ENCODE measurements around the gene MLIP.

The MLIP gene

GRCh38 chr6:54134935-54135334 is 23.7 kb downstream of the MLIP start:
- no peak overlapping the region for H3K4me2 ChIP-seq (ENCODE audit: low read length)
- no peak overlapping the region for H4K8ac ChIP-seq (ENCODE audit: low read depth, low read length)
- no CpG with 5 or more reads among the region's 2 CpGs for WGBS (ENCODE audit: extremely low coverage, insufficient coverage, low lambda C conversion rate)
- no peak overlapping the region for H3K23ac ChIP-seq (ENCODE audit: low read length)
- H4K5ac ChIP-seq (ENCODE audit: low read length): no peak overlapping the region
- no peak overlapping the region for H3K4me3 ChIP-seq (ENCODE audit: low read length)
- no peaks in the 10 kb centered on the region for H3K79me2 ChIP-seq (ENCODE audit: control insufficient read depth, insufficient read depth, low read length)
- no peaks in the 10 kb centered on the region for H3K4me1 ChIP-seq (ENCODE audit: control insufficient read depth, low read depth, low read length)
- H3K27me3 ChIP-seq (ENCODE audit: insufficient read depth, low read length, poor library complexity): no peaks in the 10 kb centered on the region
- H2BK5ac ChIP-seq (ENCODE audit: low read length): no peak overlapping the region
- no peaks in the 10 kb centered on the region for H3K36me3 ChIP-seq (ENCODE audit: control insufficient read depth, insufficient read depth, low read length)
- H3K9ac ChIP-seq (ENCODE audit: low read length): no peak overlapping the region
- H2BK15ac ChIP-seq (replicated peaks; ENCODE audit: low read depth): no peak overlapping the region
- H2AK5ac ChIP-seq (ENCODE audit: low read length): no peak overlapping the region
- H3K56ac ChIP-seq (ENCODE audit: low read length): no peak overlapping the region
- H2BK120ac ChIP-seq (ENCODE audit: low read depth, low read length): no peak overlapping the region
- H3K4ac ChIP-seq (ENCODE audit: low read depth, low read length): no peak overlapping the region
- no peak overlapping the region for H3K18ac ChIP-seq (ENCODE audit: low read length)
- DNase-seq: no peak
- H3K27ac ChIP-seq (ENCODE audit: low read depth, low read length): no peak overlapping the region
- H3K79me1 ChIP-seq (ENCODE audit: low read length): no peaks in the 10 kb centered on the region

- Histone ChIP-seq H3K56ac (ENCODE audit: low read length) (no peak overlapping the region), H2BK5ac (ENCODE audit: low read length) (no peak overlapping the region), H2BK120ac (ENCODE audit: low read depth, low read length) (no peak overlapping the region), H3K4me1 (ENCODE audit: control insufficient read depth, low read depth, low read length) (no peaks in the 10 kb centered on the region), H3K23ac (ENCODE audit: low read length) (no peak overlapping the region), H3K4me3 (ENCODE audit: low read length) (no peak overlapping the region), H2AK5ac (ENCODE audit: low read length) (no peak overlapping the region), H3K79me1 (ENCODE audit: low read length) (no peaks in the 10 kb centered on the region), H3K27me3 (ENCODE audit: insufficient read depth, low read length, poor library complexity) (no peaks in the 10 kb centered on the region), H3K9ac (ENCODE audit: low read length) (no peak overlapping the region), H3K4ac (ENCODE audit: low read depth, low read length) (no peak overlapping the region), H4K5ac (ENCODE audit: low read length) (no peak overlapping the region), H3K36me3 (ENCODE audit: control insufficient read depth, insufficient read depth, low read length) (no peaks in the 10 kb centered on the region), H3K4me2 (ENCODE audit: low read length) (no peak overlapping the region), H2BK15ac (replicated peaks; ENCODE audit: low read depth) (no peak overlapping the region), H4K8ac (ENCODE audit: low read depth, low read length) (no peak overlapping the region), H3K27ac (ENCODE audit: low read depth, low read length) (no peak overlapping the region), H3K18ac (ENCODE audit: low read length) (no peak overlapping the region), H3K79me2 (ENCODE audit: control insufficient read depth, insufficient read depth, low read length) (no peaks in the 10 kb centered on the region)
- DNase-seq: no peak
- no CpG with 5 or more reads among the region's 2 CpGs for WGBS (ENCODE audit: extremely low coverage, insufficient coverage, low lambda C conversion rate)
These were observed 24.6 kb downstream of the MLIP start for GRCh38 chr6:54135665-54136369.

DNA sequence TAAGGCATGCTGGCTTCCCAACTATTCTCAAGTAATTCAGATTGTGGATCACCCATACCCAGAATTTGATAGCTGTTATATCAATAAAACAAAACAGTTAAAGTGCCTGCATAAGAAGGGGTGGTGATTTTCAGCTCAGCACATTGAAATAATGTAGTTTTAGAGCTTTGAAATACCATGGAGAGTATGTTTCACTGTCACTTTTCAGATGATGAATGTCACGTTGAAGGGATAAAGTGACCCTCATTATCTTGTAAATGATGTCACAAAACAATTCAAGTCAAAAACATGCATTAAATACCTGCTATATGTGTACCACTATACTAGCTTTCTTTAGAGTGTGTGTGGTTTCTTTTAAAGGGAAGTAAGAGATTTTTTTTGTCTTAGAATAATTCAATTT is 27.6 kb downstream of the MLIP start:
- DNase-seq: no peak
- no peak overlapping the region for H3K4me3 ChIP-seq (ENCODE audit: low read length)

GRCh38 chr6:54140811-54141210 is 29.6 kb downstream of the MLIP start:
- no peak overlapping the region for H3K18ac ChIP-seq (ENCODE audit: low read length)
- no peak overlapping the region for H3K56ac ChIP-seq (ENCODE audit: low read length)
- no peak overlapping the region for H3K4me3 ChIP-seq (ENCODE audit: low read length)
- no peak overlapping the region for H2BK120ac ChIP-seq (ENCODE audit: low read depth, low read length)
- no peak overlapping the region for H4K5ac ChIP-seq (ENCODE audit: low read length)
- no peak overlapping the region for H2AK5ac ChIP-seq (ENCODE audit: low read length)
- no peak overlapping the region for H3K9ac ChIP-seq (ENCODE audit: low read length)
- H3K36me3 ChIP-seq (ENCODE audit: control insufficient read depth, insufficient read depth, low read length): no peaks in the 10 kb centered on the region
- H3K4me1 ChIP-seq (ENCODE audit: control insufficient read depth, low read depth, low read length): no peaks in the 10 kb centered on the region
- no peak overlapping the region for H3K4ac ChIP-seq (ENCODE audit: low read depth, low read length)
- H2BK15ac ChIP-seq (replicated peaks; ENCODE audit: low read depth): no peak overlapping the region
- DNase-seq: no peak
- no peaks in the 10 kb centered on the region for H3K27me3 ChIP-seq (ENCODE audit: insufficient read depth, low read length, poor library complexity)
- no peak overlapping the region for H3K27ac ChIP-seq (ENCODE audit: low read depth, low read length)
- no peak overlapping the region for H3K4me2 ChIP-seq (ENCODE audit: low read length)
- no peak overlapping the region for H4K8ac ChIP-seq (ENCODE audit: low read depth, low read length)
- no peak overlapping the region for H3K23ac ChIP-seq (ENCODE audit: low read length)
- H2BK5ac ChIP-seq (ENCODE audit: low read length): no peak overlapping the region
- H3K79me2 ChIP-seq (ENCODE audit: control insufficient read depth, insufficient read depth, low read length): no peaks in the 10 kb centered on the region
- no peaks in the 10 kb centered on the region for H3K79me1 ChIP-seq (ENCODE audit: low read length)

More for the DNA sequence above, 27.6 kb downstream of the MLIP start:
- Histone ChIP-seq H3K4ac (ENCODE audit: low read depth, low read length) (no peak overlapping the region), H3K4me2 (ENCODE audit: low read length) (no peak overlapping the region), H3K23ac (ENCODE audit: low read length) (no peak overlapping the region), H2BK120ac (ENCODE audit: low read depth, low read length) (no peak overlapping the region), H3K27me3 (ENCODE audit: insufficient read depth, low read length, poor library complexity) (no peaks in the 10 kb centered on the region), H3K9ac (ENCODE audit: low read length) (no peak overlapping the region), H3K4me1 (ENCODE audit: control insufficient read depth, low read depth, low read length) (no peaks in the 10 kb centered on the region), H3K79me2 (ENCODE audit: control insufficient read depth, insufficient read depth, low read length) (no peaks in the 10 kb centered on the region), H3K27ac (ENCODE audit: low read depth, low read length) (no peak overlapping the region), H3K56ac (ENCODE audit: low read length) (no peak overlapping the region), H2BK15ac (replicated peaks; ENCODE audit: low read depth) (no peak overlapping the region), H2AK5ac (ENCODE audit: low read length) (no peak overlapping the region), H3K18ac (ENCODE audit: low read length) (no peak overlapping the region), H3K36me3 (ENCODE audit: control insufficient read depth, insufficient read depth, low read length) (no peaks in the 10 kb centered on the region), H4K5ac (ENCODE audit: low read length) (no peak overlapping the region), H2BK5ac (ENCODE audit: low read length) (no peak overlapping the region), H3K79me1 (ENCODE audit: low read length) (no peaks in the 10 kb centered on the region), H4K8ac (ENCODE audit: low read depth, low read length) (no peak overlapping the region)
- WGBS (ENCODE audit: extremely low coverage, insufficient coverage, low lambda C conversion rate): no CpG with 5 or more reads among the region's 1 CpG

DNA sequence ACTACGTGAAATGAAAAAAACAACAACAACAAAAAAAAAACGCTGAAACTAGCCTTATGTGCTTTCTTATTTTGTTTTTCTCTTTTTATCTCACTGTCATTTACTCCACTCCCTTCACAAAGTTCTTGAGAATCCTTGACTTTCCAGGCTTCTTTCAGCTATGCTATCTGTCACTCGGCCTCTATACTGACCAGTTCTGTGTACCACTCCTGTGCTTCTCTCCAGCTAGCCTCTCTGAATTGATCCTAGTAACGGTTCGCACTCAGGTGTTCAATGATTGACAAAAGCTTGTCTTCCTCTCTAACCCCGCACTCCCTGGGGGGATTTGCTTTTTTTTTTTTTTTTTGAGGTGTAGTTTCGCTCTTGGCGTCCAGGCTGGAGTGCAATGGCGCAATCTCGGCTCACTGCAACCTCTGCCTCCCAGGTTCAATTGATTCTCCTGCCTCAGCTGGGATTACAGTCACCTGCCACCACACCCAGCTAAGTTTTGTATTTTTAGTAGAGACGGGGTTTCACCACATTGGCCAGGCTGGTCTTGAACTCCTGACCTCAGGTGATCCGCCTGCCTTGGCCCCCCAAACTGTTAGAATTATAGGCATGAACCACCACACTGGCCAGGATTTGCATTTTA is 31.8 kb downstream of the MLIP start:
- H3K36me3 ChIP-seq (ENCODE audit: control insufficient read depth, insufficient read depth, low read length): no peaks in the 10 kb centered on the region
- H3K4me1 ChIP-seq (ENCODE audit: control insufficient read depth, low read depth, low read length): no peaks in the 10 kb centered on the region
- H3K79me1 ChIP-seq (ENCODE audit: low read length): no peaks in the 10 kb centered on the region
- no peaks in the 10 kb centered on the region for H3K27me3 ChIP-seq (ENCODE audit: insufficient read depth, low read length, poor library complexity)
- no peak overlapping the region for H4K8ac ChIP-seq (ENCODE audit: low read depth, low read length)
- DNase-seq: no peak
- H3K4ac ChIP-seq (ENCODE audit: low read depth, low read length): no peak overlapping the region
- H2AK5ac ChIP-seq (ENCODE audit: low read length): no peak overlapping the region
- no peak overlapping the region for H2BK120ac ChIP-seq (ENCODE audit: low read depth, low read length)
- no peak overlapping the region for H3K56ac ChIP-seq (ENCODE audit: low read length)
- no peak overlapping the region for H3K23ac ChIP-seq (ENCODE audit: low read length)
- H3K79me2 ChIP-seq (ENCODE audit: control insufficient read depth, insufficient read depth, low read length): no peaks in the 10 kb centered on the region
- H2BK15ac ChIP-seq (replicated peaks; ENCODE audit: low read depth): no peak overlapping the region
- H2BK5ac ChIP-seq (ENCODE audit: low read length): no peak overlapping the region
- WGBS (ENCODE audit: extremely low coverage, insufficient coverage, low lambda C conversion rate): no CpG with 5 or more reads among the region's 12 CpGs
- no peak overlapping the region for H3K18ac ChIP-seq (ENCODE audit: low read length)
- H3K4me2 ChIP-seq (ENCODE audit: low read length): no peak overlapping the region
- no peak overlapping the region for H3K4me3 ChIP-seq (ENCODE audit: low read length)
- H3K9ac ChIP-seq (ENCODE audit: low read length): no peak overlapping the region
- no peak overlapping the region for H4K5ac ChIP-seq (ENCODE audit: low read length)
- no peak overlapping the region for H3K27ac ChIP-seq (ENCODE audit: low read depth, low read length)

DNA sequence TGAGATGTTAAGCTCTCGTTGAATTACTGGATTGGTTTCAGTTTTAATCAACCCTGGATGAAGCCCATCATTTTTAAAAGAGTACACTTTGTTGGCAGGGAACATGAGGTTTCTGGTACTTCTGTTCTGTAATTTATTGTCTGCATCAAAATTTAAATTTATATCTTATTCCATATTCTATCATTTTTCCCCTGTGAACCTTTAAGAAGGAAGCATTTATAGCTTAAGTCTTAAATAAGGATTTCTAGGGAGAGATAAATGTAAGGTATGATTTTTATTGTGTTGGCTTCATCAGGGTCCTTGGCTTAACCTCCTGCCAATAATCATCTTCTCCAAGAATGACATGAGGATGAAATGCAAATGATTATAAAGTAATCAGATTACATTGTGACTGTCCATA is 40.6 kb downstream of the MLIP start:
- no peak overlapping the region for H3K18ac ChIP-seq (ENCODE audit: low read length)
- no peaks in the 10 kb centered on the region for H3K4me1 ChIP-seq (ENCODE audit: control insufficient read depth, low read depth, low read length)
- H4K5ac ChIP-seq (ENCODE audit: low read length): no peak overlapping the region
- no peak overlapping the region for H3K23ac ChIP-seq (ENCODE audit: low read length)
- no peak overlapping the region for H3K4me3 ChIP-seq (ENCODE audit: low read length)
- H3K56ac ChIP-seq (ENCODE audit: low read length): no peak overlapping the region
- DNase-seq: no peak
- no peak overlapping the region for H4K8ac ChIP-seq (ENCODE audit: low read depth, low read length)
- H3K4me2 ChIP-seq (ENCODE audit: low read length): no peak overlapping the region
- H3K4ac ChIP-seq (ENCODE audit: low read depth, low read length): no peak overlapping the region
- H2BK15ac ChIP-seq (replicated peaks; ENCODE audit: low read depth): no peak overlapping the region
- no peaks in the 10 kb centered on the region for H3K36me3 ChIP-seq (ENCODE audit: control insufficient read depth, insufficient read depth, low read length)
- H2BK5ac ChIP-seq (ENCODE audit: low read length): no peak overlapping the region
- WGBS (ENCODE audit: extremely low coverage, insufficient coverage, low lambda C conversion rate): no CpG with 5 or more reads among the region's 1 CpG
- no peak overlapping the region for H3K27ac ChIP-seq (ENCODE audit: low read depth, low read length)
- no peaks in the 10 kb centered on the region for H3K27me3 ChIP-seq (ENCODE audit: insufficient read depth, low read length, poor library complexity)
- no peak overlapping the region for H3K9ac ChIP-seq (ENCODE audit: low read length)
- no peaks in the 10 kb centered on the region for H3K79me1 ChIP-seq (ENCODE audit: low read length)
- no peak overlapping the region for H2BK120ac ChIP-seq (ENCODE audit: low read depth, low read length)
- no peaks in the 10 kb centered on the region for H3K79me2 ChIP-seq (ENCODE audit: control insufficient read depth, insufficient read depth, low read length)
- H2AK5ac ChIP-seq (ENCODE audit: low read length): no peak overlapping the region
